GM19324 (cell line): Measurements from ENCODE around the gene WASL.

ENCODE experiments used
- ATAC-seq: cut with Tn5 transposase; IDR thresholded peaks from one replicate; pipeline ENCODE4 v1.9.1; 2021; ENCODE audit warnings: mild to moderate bottlenecking, moderate library complexity; ENCODE audit not compliant: unreplicated experiment, low FRiP score

WASL gene

GRCh38 chr7:123770378-123770777 lies 21.6 kb upstream of the WASL start:
- peak; percentile 86 for ATAC-seq

- ATAC-seq = no peak
These were observed 20.6 kb upstream of the WASL start for GRCh38 chr7:123769371-123769770.

GRCh38 chr7:123768493-123768892 lies 19.7 kb upstream of the WASL start:
- no peak for ATAC-seq

- no peak for ATAC-seq
These were observed 14.4 kb upstream of the WASL start for GRCh38 chr7:123763191-123763661.

GRCh38 chr7:123761729-123762128 lies 12.9 kb upstream of the WASL start:
- ATAC-seq = no peak

GRCh38 chr7:123757095-123757494 lies 8.3 kb upstream of the WASL start:
- no peak for ATAC-seq

GRCh38 chr7:123755338-123755737 lies 6.5 kb upstream of the WASL start:
- no peak for ATAC-seq

GRCh38 chr7:123754271-123754871 lies 5.6 kb upstream of the WASL start:
- ATAC-seq = no peak

GRCh38 chr7:123752534-123752933 lies 3.7 kb upstream of the WASL start:
- ATAC-seq = no peak

GRCh38 chr7:123751821-123752220 lies 3.0 kb upstream of the WASL start:
- no peak for ATAC-seq

- no peak for ATAC-seq
These were observed 1.8 kb upstream of the WASL start for GRCh38 chr7:123750389-123751230.

GRCh38 chr7:123749537-123749857 lies 694 bp upstream of the WASL start:
- ATAC-seq = no peak

GRCh38 chr7:123748171-123748733 lies 551 bp downstream of the WASL start:
- peak; percentile 27 for ATAC-seq

GRCh38 chr7:123747620-123748141 lies 1.1 kb downstream of the WASL start:
- ATAC-seq = no peak

- ATAC-seq = no peak
These were observed 1.8 kb downstream of the WASL start for GRCh38 chr7:123746931-123747488.

GRCh38 chr7:123746055-123746454 lies 2.7 kb downstream of the WASL start:
- ATAC-seq = no peak

- ATAC-seq = no peak
These were observed 3.4 kb downstream of the WASL start for GRCh38 chr7:123745437-123745836.

GRCh38 chr7:123744416-123744815 lies 4.4 kb downstream of the WASL start:
- no peak for ATAC-seq

GRCh38 chr7:123741940-123742339 lies 6.9 kb downstream of the WASL start:
- no peak for ATAC-seq

- no peak for ATAC-seq
These were observed 10.0 kb downstream of the WASL start for GRCh38 chr7:123738808-123739207.

- no peak for ATAC-seq
These were observed 10.4 kb downstream of the WASL start for GRCh38 chr7:123738356-123738755.
